SK-N-SH (cell line): ENCODE measurements around the gene YTHDF1.

Experiments
- CHD2 ChIP-seq: fragments of 150-350 bp; IDR thresholded peaks from 2 replicates; pipeline ENCODE4 v1.6.1; 2018; ENCODE audit warnings: low read length; ENCODE audit not compliant: partially characterized antibody
- GABPA ChIP-seq: IDR thresholded peaks from 2 replicates; pipeline ENCODE4 v1.4.0; 2012; ENCODE audit warnings: low read depth, mild to moderate bottlenecking
- MXI1 ChIP-seq: IDR thresholded peaks from 2 replicates; pipeline ENCODE4 v1.6.1; 2012; ENCODE audit warnings: mild to moderate bottlenecking, low read depth, low read length, improper control_type of control experiment
- TAF1 ChIP-seq: IDR thresholded peaks from 2 replicates; pipeline ENCODE4 v1.6.1; 2012; ENCODE audit warnings: low read depth, mild to moderate bottlenecking, low read length, moderate library complexity, borderline replicate concordance
- USF2 ChIP-seq: fragments of 150-350 bp; IDR thresholded peaks from 2 replicates; pipeline ENCODE4 v1.6.1; 2017; ENCODE audit warnings: antibody characterized with exemption, low read length, low read depth, borderline replicate concordance
- TF ChIP-seq, protein P1 (sequence below): fragments of 200-600 bp; sonication (generic); IDR thresholded peaks from 2 replicates; pipeline ENCODE4 v1.6.1; 2017; ENCODE audit warnings: antibody characterized with exemption, mild to moderate bottlenecking, moderate library complexity
- TF ChIP-seq, protein P2 (sequence below): IDR thresholded peaks from 2 replicates; pipeline ENCODE4 v1.4.0; 2012; ENCODE audit warnings: low read depth

DNA sequence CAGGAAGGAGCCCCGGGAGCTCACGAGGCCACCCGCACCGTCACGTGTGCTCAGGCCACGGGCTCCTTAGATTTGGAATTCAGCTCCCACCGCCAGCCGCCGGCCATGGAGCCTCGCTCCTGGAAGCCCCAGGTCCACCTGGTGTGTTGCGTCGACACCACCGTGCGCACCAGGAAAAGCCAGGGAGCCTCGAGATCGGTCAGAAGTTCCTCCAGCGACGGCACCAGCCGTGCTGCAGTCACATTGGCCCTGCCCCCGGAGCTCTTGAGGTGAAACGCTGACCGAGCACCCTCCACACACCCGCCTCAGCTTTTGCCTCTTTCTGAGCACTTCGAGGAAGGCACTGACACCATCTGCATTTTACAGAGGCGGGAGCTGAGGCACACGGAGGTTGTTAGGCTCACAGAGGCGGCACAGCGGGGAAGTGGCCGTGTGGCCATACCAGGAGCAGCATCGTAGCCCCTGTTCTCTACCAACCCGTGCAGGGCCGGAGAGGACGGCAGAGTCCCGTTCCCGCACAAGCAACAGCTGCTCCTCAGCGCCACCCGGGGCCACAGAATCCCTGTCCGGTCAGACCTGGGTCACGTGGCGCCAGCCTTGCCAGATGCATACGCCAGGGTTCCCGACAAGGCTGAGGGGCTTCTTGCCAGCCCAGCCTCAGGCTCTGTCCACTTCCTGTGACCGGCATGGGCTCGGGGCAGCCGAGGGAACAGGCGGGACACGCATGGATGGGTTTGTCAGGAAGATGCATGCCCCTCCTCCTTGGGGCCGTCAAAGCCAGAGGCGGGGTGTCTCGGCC lies 30.8 kb upstream of the YTHDF1 start:
- TF ChIP-seq MXI1 = no peak
- no peak for TF ChIP-seq GABPA
- TF ChIP-seq, protein P1, sequence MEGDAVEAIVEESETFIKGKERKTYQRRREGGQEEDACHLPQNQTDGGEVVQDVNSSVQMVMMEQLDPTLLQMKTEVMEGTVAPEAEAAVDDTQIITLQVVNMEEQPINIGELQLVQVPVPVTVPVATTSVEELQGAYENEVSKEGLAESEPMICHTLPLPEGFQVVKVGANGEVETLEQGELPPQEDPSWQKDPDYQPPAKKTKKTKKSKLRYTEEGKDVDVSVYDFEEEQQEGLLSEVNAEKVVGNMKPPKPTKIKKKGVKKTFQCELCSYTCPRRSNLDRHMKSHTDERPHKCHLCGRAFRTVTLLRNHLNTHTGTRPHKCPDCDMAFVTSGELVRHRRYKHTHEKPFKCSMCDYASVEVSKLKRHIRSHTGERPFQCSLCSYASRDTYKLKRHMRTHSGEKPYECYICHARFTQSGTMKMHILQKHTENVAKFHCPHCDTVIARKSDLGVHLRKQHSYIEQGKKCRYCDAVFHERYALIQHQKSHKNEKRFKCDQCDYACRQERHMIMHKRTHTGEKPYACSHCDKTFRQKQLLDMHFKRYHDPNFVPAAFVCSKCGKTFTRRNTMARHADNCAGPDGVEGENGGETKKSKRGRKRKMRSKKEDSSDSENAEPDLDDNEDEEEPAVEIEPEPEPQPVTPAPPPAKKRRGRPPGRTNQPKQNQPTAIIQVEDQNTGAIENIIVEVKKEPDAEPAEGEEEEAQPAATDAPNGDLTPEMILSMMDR = no peak
- no peak for TF ChIP-seq CHD2
- TF ChIP-seq, protein P2, sequence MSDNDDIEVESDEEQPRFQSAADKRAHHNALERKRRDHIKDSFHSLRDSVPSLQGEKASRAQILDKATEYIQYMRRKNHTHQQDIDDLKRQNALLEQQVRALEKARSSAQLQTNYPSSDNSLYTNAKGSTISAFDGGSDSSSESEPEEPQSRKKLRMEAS = no peak
- no peak for TF ChIP-seq TAF1
- TF ChIP-seq USF2 = no peak
